T follicular helper cell (primary cell): Measurements from ENCODE around the gene TMEM154.
A peak's percentile ranks its signal among the peaks of the same experiment; 100 is the strongest.

Experiments
- DNase-seq: peaks from one replicate; pipeline ENCODE4 v3.0.0-alpha.2; 2020; ENCODE audit warnings: low read depth
- total RNA-seq, 2 experiments: gene quantifications; one replicate each; lab custom pipeline; 2026; lab: John Stamatoyannopoulos, UW

Gene TMEM154
- total RNA-seq, result 20.8 to 67.1 reads per million in 2 experiments

DNA sequence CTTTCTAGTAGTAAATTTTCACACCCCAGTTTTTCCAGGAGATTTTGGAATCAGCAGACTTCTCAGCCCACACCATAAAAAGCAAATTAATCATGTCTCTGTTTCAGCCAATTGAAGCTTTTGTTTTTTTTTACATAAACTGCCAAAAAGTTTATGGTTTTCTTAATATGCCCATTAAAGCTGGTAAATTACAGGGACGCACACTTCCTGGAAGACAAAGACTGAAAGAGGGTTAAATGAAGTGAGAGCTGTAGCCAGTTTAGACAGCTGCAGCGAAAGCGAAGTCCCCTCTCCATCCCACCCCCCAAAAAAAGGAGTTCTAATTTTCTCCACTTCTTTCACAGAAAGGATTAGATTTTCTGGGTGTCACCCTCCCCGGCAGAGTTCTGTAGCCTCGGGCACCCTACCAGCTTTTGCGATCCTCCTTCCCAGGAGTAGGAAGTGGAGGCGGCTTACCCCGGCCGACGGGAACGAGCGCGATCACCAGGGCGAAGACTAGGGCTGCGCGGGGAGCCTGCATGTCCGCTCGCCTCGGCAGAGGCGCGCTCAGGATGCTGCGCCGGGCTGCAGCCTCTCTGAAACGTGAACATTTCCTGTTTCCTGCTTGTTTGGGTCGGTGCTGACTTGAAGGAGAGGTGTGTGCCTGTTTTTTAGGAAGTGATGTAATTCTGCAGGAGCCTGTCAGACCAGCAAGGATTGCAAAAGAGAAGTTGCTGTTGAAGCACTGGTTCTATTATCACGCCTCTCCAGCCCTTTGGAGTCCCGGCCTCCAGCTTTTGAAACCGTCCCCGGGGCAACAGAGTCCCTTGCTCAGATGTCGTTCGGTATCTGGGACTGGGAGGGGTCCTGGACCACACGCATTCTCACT is at the start of gene TMEM154:
Gene TMEM154 (minus strand): TSS at position 584 of the 868 bp plus-strand sequence. CDS start 64 bp downstream, at position 520.
- DNase-seq, result peak; percentile 56

DNA sequence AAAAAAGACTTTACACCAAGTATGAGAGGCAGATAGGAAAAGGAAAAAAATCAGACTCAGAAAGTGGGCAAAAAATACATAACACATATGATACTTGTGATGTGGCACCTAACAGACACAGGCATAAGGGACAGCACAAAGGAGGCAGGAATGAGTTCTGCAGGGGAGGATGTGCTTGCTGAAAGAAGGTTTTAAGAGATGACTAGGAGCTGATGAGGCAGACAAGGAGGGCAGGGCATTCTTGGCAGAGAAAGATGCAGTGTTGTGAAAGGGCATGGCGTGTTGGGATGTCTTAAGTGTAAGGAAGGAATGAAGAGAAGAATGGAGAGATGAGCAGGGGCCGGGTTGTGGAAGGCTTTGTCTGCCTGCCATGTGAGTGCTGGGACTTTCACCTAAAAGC is 49.7 kb upstream of the TMEM154 start:
- no peak for DNase-seq

- DNase-seq, result no peak
Measured at GRCh38 chr4:152728343-152728742, 48.5 kb upstream of the TMEM154 start.

DNA sequence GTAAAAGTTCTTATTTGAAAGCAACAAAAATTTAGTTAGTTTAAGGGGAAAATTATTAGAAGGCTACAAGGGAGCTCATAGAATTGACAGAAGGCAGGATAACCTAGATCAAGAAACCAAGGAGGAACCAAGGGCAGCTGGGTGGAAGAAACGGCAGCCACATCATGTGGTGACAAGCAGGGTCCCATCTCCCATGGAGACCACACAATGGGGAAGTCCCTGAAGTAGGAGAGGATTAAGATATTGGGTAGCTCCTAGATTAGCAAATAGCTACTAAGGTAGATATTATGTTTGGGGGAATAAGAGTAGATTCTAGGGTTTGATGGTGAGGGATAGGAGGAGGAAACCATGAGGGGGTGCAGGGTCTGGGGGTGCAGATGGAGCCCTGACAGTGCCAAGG is 48.0 kb upstream of the TMEM154 start:
- DNase-seq, result no peak

DNA sequence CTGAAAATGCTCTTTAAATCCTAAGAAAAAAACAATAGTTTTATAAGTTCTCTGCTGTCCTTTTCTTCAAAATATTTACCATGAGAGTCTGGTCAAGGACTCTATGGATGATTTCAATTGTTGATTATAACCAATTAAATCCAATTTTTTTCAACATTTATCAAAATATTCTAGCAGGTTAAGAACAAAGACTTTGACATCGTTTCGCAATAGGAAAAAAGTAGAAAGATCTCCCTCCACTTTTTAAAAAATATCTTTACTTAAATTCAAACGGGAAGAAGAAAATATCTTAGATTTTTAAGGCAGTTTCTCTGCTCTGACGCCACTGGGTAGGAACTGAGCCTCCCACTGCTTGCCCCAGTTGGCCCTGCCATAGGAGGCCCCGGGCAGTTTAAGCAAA is 44.7 kb upstream of the TMEM154 start:
- DNase-seq, result no peak

DNA sequence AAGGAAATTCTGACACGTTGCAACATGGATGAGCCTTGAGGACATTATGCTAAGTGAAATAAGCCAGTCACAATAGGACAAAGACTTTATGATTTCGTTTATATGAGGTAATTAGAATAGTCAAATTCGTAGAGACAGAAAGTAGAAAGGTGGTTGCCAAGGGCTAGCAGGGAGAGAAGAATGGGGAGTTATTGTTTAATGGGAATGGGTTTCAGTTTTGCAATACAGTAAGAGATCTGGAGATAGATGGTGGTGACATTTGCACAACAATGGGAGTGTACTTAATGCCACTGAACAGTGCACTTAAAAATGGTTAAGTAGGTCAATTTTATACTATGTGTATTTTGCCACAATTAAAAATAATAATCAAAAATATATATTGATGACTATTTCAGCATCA is 43.4 kb upstream of the TMEM154 start:
- DNase-seq, result no peak

DNA sequence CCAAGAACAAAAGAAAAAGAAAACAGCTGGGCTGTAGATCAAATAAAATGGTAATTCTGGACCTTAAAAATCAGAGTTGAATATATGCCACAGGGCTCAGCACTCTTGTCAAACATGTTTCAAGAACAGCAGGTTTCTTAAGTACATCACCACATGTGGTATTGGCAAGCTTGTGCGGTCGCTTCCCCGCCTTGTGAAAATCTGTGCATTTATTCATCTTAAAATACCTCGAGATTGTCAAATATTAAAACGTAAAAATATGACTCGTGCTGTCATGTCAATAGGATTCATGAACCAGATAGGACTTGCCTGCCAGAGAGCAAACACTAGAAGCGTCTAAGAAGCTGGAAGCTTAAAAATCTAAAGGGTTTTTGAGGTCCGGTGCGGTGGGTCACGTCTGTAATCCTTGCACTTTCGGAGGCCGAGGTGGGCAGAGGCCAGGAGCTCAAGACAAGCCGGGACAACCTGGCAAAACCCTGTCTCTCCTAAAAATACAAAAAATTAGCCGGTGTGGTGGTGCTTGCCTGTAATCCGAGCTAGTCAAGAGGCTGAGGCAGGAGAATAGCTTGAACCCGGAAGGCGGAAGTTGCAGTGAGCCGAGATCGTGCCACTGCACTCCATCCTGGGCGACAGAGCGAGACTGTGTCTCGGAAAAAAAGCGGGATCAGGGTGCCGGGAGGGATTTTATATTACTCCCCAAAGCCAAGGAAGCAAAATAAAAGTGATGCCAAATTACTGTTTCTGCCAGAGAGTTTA is 40.2 kb upstream of the TMEM154 start:
- DNase-seq, result no peak

DNA sequence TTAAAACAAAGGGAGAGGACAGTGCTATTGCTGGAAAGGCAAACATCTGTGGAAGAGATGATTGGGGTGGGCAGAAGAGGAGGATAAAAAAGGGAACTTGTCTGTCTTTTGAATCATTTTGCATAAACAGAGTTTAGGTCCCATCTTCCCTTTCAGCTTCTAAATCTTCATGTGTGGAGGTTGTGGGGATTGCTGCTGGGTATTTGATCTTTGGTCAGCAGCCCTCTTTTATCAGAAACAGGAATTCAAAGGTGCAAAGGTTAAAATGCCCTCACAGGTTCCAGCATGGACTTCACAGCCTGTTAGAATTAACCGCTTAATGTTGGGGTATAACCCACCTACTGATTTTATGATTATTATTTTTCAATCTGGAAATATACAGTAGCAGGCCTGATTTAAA is 39.5 kb upstream of the TMEM154 start:
- no peak for DNase-seq

- no peak for DNase-seq
Measured at GRCh38 chr4:152715076-152715475, 35.3 kb upstream of the TMEM154 start.

DNA sequence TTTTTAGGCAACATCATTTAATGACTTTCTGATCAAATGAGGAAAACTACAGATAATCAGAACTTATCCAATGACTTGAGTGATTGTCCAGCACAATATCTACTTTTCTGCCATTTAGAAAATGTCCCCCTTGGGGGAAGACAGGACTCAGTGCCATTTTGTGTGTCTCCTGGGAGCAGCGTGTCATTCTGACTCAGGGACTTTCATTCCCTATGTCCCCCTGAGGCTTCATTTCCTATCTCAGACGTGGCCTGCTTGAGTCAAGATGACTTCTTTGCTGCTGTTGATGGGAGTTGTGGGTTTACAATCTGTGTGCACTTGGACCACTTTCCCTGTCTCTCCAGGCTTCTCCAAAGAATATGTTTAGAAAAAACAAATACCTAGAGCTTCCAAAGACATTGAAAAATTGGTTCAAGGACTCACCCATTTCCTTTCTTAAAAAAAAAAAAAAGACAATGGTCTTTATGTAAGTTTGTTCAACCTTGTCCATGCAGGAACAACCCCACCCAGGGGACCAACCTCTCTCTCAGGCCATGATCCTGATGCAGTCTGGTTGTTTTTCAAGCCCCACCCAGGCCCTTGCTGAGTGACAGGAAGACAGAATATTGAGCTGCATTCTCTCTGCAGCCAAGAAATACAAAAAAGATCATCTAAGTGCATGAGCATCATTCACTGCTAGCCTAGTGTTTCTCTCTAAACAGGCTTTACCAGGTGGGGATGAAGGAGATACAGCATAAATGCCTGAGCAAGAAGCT is 34.3 kb upstream of the TMEM154 start:
- no peak for DNase-seq

GRCh38 chr4:152709675-152710438 is 30.1 kb upstream of the TMEM154 start:
- DNase-seq, result no peak

GRCh38 chr4:152708796-152709195 is 29.0 kb upstream of the TMEM154 start:
- DNase-seq, result no peak

DNA sequence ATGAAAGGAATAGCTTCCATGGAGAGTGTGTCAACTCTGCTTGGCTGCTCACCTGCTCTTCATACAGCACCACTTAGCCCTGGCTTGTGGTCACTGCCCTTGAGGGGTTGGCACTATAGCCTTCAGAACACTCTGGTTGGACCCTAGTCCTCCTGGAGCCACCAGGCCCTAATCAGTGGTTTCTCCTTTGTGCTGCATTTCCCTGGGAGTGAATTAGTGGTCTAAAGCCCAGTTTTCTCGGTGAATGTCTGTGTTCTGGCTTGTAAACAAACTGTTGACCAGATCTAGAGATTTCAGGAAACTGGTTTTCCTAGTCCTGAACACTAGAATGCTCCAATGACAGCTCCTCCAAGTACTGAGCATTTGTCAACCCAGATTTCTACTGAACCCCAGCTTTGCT is 28.6 kb upstream of the TMEM154 start:
- no peak for DNase-seq

- DNase-seq, result no peak
Measured at GRCh38 chr4:152707632-152708031, 27.8 kb upstream of the TMEM154 start.

DNA sequence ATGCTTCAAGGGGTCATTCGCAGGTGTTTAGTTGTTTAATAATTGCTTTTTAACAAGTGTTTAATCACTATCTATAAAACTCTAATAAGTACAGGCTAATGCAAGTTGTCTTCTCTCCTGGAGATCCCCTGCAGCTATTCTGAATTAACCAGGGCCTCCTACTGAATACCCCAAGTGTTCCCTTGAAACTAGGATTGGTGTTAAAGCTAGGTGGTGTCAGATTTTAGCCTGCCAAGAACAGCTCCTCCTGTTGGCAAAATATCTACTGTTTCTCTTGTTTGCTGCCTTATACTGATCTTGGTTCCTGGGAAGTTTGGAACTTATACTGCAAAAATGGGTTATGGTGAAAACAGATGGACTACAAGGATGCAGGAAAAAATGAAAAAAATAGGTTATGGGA is 26.1 kb upstream of the TMEM154 start:
- DNase-seq, result no peak

DNA sequence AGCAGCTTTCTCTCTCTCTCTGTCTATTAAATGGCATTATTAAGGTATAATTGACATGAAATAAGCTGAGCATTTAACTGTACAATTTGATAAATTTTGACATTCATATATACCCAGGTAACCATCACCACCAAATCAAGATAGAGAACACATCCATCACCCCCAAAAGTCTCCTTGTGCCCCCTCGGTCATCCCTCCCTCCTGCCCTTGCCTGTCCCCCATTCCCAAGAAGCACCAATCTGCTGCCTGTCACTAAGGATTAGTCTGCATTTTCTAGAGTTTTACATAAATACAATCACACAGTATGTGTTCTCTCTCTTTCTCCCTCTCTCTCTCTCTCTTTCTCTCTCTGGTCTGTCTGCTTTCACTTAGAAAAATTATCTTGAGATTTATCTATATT is 25.0 kb upstream of the TMEM154 start:
- no peak for DNase-seq

DNA sequence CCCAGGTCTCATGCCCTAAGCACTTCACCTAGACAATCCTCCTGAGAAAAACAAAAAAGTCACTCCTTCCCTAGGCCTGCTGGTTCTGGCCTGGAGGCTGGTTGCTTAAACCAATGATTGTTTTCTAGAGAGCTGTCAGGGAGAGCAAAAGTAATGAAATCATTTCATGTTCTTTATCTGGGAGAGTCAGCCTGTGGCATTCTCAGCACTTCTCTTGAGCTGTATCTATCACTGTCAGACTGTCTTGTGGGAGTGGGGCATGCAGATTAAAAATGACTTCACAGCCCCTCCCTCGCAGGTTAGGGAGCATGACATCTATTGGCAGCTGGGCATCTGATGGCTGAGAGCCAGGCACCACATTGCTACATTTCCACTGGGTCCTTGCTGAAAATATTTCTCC is 20.4 kb upstream of the TMEM154 start:
- DNase-seq, result no peak

DNA sequence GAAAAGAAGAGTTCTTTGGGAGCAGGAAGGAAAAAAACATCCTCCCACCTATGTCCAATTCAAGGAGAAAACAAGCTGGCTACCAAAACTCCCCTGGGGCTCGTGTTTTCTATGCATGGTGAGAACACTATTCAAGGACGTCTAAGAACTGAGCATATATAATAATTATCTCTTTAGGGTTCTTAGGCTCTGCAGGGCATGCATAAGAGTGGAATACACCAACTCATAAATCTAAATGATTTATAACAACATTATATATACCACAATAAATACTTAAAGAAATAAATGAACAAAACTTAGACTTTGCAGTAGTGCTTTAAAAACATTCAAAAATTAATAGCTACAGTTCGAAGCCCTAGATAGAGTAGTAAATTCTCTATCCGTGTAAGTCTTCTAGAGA is 19.5 kb upstream of the TMEM154 start:
- DNase-seq, result no peak

DNA sequence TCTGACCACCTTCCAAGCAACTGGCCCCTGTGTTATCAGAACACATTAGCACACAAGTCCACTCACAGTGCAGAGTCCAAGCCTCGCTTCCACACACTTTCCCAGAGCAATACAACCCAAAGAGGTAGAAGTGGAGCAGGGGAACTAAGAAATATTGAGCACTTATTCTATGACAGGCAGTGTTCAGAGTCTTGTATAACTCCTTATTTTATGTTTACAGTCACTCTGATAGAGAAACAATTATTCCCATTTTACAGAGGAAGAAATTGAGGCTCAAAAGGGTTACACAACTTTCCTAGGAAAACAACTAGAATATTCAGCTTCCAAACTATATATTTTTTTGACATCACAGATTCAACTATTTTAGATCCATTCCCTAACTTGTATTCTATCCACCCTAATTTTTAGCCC is 18.3 kb upstream of the TMEM154 start:
- DNase-seq, result no peak

DNA sequence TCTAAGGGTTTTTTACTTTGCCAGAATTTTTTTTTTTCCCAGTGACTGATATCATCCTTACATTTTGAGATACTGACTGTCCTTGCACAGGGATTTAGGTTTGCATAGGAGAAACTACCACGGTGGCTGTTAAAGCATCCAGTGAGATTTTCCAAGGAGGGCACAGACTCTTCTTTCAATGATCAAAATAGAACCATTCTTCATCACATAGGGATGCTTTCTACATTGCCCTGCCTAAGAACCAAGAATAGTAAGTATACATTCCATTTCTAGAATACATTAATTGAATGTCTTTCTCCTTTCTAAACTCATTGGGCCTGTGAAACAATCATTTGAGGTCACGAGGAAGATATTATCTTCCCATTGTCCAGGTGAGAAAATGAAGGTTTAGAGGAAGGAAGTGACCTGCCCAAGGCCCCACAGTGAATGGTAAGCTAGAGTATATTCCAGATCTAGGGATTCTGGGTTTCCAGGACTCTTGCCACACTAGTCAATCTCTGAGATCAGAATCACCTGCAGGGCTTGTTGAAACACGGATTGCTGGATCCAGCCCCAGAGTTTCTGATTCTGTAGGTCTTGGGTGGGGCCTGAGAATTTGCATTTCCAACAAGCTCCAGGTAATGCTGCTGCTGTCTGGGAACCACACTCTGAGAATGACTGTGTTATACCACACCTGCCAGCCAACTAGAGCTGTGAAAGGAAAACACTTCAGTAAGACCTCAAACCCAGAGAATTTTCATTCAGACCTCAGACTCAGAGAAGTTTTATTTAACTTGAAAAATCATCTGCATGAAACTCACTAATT is 17.7 kb upstream of the TMEM154 start:
- no peak for DNase-seq

- DNase-seq, result peak; percentile 20
Measured at GRCh38 chr4:152696764-152697261, 17.0 kb upstream of the TMEM154 start.
